ENCODE results near the gene MVD. TPM values are rescaled to one million over a fixed set of nuclear protein-coding genes. Genes with fewer than 3 reads are reported as not detected.

The MVD gene
- total RNA-seq, 1 experiment from 2014 or later: 141 TPM

DNA sequence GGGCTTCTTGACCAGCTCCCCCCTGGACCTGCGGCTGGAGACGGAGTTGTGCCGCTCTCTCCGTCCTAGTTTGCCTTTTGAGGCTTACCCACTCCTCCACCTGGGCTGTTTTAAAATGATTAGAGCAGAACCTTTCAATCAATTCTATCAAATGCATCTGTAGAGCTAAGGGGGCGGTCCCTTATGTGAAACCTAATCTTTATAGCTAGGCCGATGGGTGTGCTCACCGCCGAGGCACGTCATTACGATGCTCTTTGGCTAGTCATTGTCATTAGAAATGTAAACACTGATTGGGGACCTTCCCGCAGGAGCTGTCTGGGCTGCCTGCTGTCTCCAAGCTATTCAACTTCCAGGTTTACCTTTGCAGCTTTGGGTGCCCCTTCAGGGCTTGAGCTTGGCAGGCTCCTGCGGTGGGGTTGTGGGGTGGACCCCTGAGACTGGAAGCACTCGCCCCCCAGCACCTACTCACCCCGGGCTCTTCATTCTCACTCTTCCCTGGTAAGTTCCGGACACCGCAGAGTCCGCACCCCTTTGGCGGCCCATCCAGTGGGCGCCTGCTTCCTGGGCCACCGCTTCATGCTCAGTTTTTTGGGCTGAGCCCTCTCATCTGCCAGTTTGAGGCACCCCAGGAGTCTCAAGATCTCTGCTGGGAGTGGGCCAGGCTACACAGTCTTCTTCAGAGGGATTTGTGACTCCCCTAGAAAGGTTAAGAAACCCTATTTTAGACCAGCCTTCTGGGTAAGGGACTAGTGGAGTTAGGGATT, 45.4 kb downstream of the MVD start:
- Histone ChIP-seq H3K27me3 (replicated peaks; ENCODE audit: control insufficient read depth, insufficient read depth, low read length) (no peaks in the 10 kb centered on the region), H3K36me3 (ENCODE audit: control insufficient read depth, insufficient read depth, low read length) (peaks cover 7% of the 10 kb centered on the region), H3K4me3 (ENCODE audit: low read depth, low read length) (no peak overlapping the region), H3K4me1 (peaks cover 10% of the 10 kb centered on the region; the same call in 1 of the 2 replicates), H3K9me3 (no peaks in the 10 kb centered on the region)
- TF ChIP-seq, protein P1, sequence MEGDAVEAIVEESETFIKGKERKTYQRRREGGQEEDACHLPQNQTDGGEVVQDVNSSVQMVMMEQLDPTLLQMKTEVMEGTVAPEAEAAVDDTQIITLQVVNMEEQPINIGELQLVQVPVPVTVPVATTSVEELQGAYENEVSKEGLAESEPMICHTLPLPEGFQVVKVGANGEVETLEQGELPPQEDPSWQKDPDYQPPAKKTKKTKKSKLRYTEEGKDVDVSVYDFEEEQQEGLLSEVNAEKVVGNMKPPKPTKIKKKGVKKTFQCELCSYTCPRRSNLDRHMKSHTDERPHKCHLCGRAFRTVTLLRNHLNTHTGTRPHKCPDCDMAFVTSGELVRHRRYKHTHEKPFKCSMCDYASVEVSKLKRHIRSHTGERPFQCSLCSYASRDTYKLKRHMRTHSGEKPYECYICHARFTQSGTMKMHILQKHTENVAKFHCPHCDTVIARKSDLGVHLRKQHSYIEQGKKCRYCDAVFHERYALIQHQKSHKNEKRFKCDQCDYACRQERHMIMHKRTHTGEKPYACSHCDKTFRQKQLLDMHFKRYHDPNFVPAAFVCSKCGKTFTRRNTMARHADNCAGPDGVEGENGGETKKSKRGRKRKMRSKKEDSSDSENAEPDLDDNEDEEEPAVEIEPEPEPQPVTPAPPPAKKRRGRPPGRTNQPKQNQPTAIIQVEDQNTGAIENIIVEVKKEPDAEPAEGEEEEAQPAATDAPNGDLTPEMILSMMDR (IDR thresholded peaks at IDR 0.05; ENCODE audit: insufficient read depth in 1 of 2, low read depth in 1 of 2, low read length in 1 of 2, severe bottlenecking in 1 of 2, unreplicated experiment in 1 of 2): no peak
- POLR2A ChIA-PET: no interaction called here
- Mint-ChIP-seq H3K36me3 (ENCODE audit: insufficient read depth, unreplicated experiment) (peaks cover 85% of the 10 kb centered on the region), H3K4me3 (ENCODE audit: unreplicated experiment) (no peak overlapping the region), H3K9me3 (ENCODE audit: unreplicated experiment) (no peaks in the 10 kb centered on the region), H3K27ac (ENCODE audit: unreplicated experiment) (peak overlapping the region; percentile 33), H3K4me1 (ENCODE audit: low read depth, unreplicated experiment) (peaks cover 27% of the 10 kb centered on the region), H3K27me3 (ENCODE audit: insufficient read depth, unreplicated experiment) (no peaks in the 10 kb centered on the region)
- intact Hi-C loops (cut with micrococcal nuclease; ENCODE audit: unreplicated experiment): no loop called here
- CTCF ChIA-PET: interaction anchor here (0.6 kb wide), 1 partner anchor 792 kb away, joined by 4 read pairs; no protein-coding TSS in a partner anchor
- no peak for DNase-seq
- BruUV-seq (replicated peaks): no TSS peak

DNA sequence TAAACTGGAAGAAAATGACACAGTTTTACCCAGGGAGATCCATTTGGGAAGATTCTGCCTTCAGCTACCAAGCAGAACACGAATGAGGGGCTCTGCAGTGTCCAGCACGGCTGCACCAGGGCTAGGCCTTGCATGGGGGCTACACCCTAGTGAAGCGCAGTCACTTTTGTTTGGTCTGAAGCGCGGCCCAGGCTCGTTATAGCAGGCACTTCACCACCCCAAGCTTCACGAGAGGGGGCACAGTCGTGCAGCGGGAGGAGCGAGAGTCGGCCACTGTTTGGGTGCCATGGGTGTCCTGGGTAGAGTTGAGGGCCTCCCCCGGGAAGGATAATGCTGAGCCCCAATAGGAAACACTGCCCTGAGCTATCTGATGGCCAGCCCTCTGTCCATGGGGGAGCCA, 46.2 kb downstream of the MVD start:
- no peak overlapping the region for H3K4me3 Mint-ChIP-seq (ENCODE audit: unreplicated experiment)
- H3K36me3 Mint-ChIP-seq (ENCODE audit: insufficient read depth, unreplicated experiment): peaks cover 78% of the 10 kb centered on the region
- CTCF ChIA-PET: interaction anchor here (0.6 kb wide), 1 partner anchor 792 kb away, joined by 4 read pairs; no protein-coding TSS in a partner anchor
- H3K27me3 ChIP-seq (replicated peaks; ENCODE audit: control insufficient read depth, insufficient read depth, low read length): no peaks in the 10 kb centered on the region
- intact Hi-C loops (cut with micrococcal nuclease; ENCODE audit: unreplicated experiment): no loop called here
- peak overlapping the region; percentile 33 for H3K27ac Mint-ChIP-seq (ENCODE audit: unreplicated experiment)
- POLR2A ChIA-PET: no interaction called here
- peaks cover 27% of the 10 kb centered on the region for H3K4me1 Mint-ChIP-seq (ENCODE audit: low read depth, unreplicated experiment)
- no TSS peak for BruUV-seq (replicated peaks)
- DNase-seq: no peak
- H3K9me3 ChIP-seq: no peaks in the 10 kb centered on the region
- no peaks in the 10 kb centered on the region for H3K27me3 Mint-ChIP-seq (ENCODE audit: insufficient read depth, unreplicated experiment)
- H3K4me3 ChIP-seq (ENCODE audit: low read depth, low read length): no peak overlapping the region
- H3K9me3 Mint-ChIP-seq (ENCODE audit: unreplicated experiment): no peaks in the 10 kb centered on the region
- TF ChIP-seq, protein P1 (IDR thresholded peaks at IDR 0.05; ENCODE audit: insufficient read depth in 1 of 2, low read depth in 1 of 2, low read length in 1 of 2, severe bottlenecking in 1 of 2, unreplicated experiment in 1 of 2): no peak
- peaks cover 10% of the 10 kb centered on the region; the same call in 1 of the 2 replicates for H3K4me1 ChIP-seq
- peaks cover 7% of the 10 kb centered on the region for H3K36me3 ChIP-seq (ENCODE audit: control insufficient read depth, insufficient read depth, low read length)

DNA sequence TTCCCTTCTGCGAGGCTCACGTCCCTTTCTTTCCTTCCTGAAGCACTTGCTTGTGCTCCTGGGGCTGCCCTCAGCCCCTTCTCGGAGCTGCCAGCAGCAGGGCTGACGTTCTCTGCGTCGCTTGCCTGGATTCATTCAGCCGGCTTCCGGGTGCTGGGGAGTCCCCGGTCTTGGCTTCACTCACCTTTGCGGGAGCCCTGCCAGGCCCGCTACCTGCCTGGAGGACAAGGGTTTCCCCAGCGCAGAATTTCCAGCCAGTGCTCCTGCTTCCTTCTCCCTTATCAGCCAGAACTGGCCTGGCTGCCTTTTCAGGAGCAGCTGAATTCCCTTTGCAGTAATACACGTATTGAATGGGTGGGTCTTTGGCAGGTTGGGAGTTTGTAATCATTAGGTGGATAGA, 46.6 kb downstream of the MVD start:
- Mint-ChIP-seq H3K36me3 (ENCODE audit: insufficient read depth, unreplicated experiment) (peaks cover 74% of the 10 kb centered on the region), H3K27ac (ENCODE audit: unreplicated experiment) (no peak overlapping the region), H3K4me3 (ENCODE audit: unreplicated experiment) (no peak overlapping the region), H3K27me3 (ENCODE audit: insufficient read depth, unreplicated experiment) (no peaks in the 10 kb centered on the region), H3K9me3 (ENCODE audit: unreplicated experiment) (no peaks in the 10 kb centered on the region), H3K4me1 (ENCODE audit: low read depth, unreplicated experiment) (peaks cover 27% of the 10 kb centered on the region)
- Histone ChIP-seq H3K4me1 (peaks cover 10% of the 10 kb centered on the region; the same call in 1 of the 2 replicates), H3K27me3 (replicated peaks; ENCODE audit: control insufficient read depth, insufficient read depth, low read length) (no peaks in the 10 kb centered on the region), H3K9me3 (no peaks in the 10 kb centered on the region), H3K4me3 (ENCODE audit: low read depth, low read length) (no peak overlapping the region), H3K36me3 (ENCODE audit: control insufficient read depth, insufficient read depth, low read length) (peaks cover 7% of the 10 kb centered on the region)
- DNase-seq: no peak
- BruUV-seq (replicated peaks): no TSS peak
- TF ChIP-seq, protein P1 (IDR thresholded peaks at IDR 0.05; ENCODE audit: insufficient read depth in 1 of 2, low read depth in 1 of 2, low read length in 1 of 2, severe bottlenecking in 1 of 2, unreplicated experiment in 1 of 2): no peak
- intact Hi-C loops (cut with micrococcal nuclease; ENCODE audit: unreplicated experiment): no loop called here
- ChIA-PET POLR2A (no interaction called here), CTCF (no interaction called here)

Measured in Caco-2 (cell line).